ENCODE data around the gene SMIM45.

SMIM45 gene

DNA sequence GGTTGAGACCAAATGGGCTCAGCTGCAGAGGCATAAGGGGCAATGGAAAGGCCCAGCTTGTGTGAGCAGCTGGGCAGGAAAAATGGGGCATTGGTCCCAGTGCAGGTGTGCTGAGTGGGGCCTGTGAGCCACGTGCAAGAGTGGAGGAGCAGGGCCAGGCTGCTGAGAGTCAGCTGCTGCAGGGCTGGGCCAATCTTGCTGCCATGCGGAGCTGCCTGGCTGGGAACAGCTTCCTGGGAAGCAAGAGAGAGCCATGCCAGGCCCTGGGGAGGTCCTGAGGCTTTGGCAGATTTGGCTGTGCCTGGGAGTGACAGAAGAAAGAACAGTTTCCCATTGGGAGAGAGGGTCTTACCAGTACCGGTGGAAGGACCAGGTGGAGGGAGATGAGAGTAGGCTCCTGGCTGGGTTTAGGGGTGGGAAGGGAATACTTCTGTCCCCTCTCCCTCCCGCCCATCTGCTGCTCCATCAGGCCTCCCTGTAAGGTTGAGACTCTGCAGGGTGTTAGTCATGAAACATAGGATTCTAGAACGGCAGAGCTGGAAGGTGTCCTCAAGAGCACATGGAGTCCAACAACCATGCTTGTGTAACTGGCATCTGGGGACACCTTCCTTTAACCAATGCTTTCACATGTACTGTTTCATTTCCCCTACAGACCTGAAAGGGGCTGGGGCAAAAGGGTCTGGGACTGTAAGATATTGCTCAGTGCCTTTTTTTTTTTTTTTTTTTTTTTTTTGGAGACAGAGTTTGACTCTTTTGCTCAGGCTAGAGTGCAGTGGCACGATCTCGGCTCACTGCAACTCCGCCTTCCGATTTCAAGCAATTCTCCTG lies 27.7 kb downstream of the SMIM45 start:
- Histone ChIP-seq H3K27me3 (ENCODE audit: control insufficient read depth, insufficient read depth, low read length) (peaks cover 58% of the 10 kb centered on the region), H3K4ac (ENCODE audit: low read depth, low read length) (no peak overlapping the region), H3K14ac (replicated peaks; ENCODE audit: low read depth, low read length) (no peak overlapping the region), H2AK9ac (replicated peaks; ENCODE audit: low read depth, low read length, poor library complexity) (no peak overlapping the region), H4K5ac (ENCODE audit: low read depth, low read length) (no peak overlapping the region), H3K36me3 (ENCODE audit: control insufficient read depth, insufficient read depth, low read length) (no peaks in the 10 kb centered on the region), H3K9ac (ENCODE audit: low read depth, low read length) (no peak overlapping the region), H3K4me2 (ENCODE audit: low read depth, low read length) (no peak overlapping the region), H2BK5ac (ENCODE audit: low read depth, low read length, poor library complexity, severe bottlenecking) (no peak overlapping the region), H3K4me1 (ENCODE audit: control insufficient read depth, insufficient read depth, low read length) (no peaks in the 10 kb centered on the region; the same call in 1 of the 2 replicates), H3K9me1 (ENCODE audit: insufficient read depth, low read length) (no peaks in the 10 kb centered on the region), H2BK15ac (ENCODE audit: low read depth, low read length) (no peak overlapping the region), H2BK20ac (ENCODE audit: low read depth, low read length) (no peak overlapping the region), H4K8ac (ENCODE audit: low read depth in 2 of 2, low read length in 2 of 2) (no peak overlapping the region), H3K23ac (ENCODE audit: low read depth, low read length) (no peak overlapping the region), H3K27ac (ENCODE audit: insufficient read depth, low read length) (no peak overlapping the region), H4K91ac (ENCODE audit: insufficient read depth, low read depth, low read length) (no peak overlapping the region), H2BK120ac (ENCODE audit: low read depth, low read length) (no peak overlapping the region), H3K18ac (ENCODE audit: low read depth, low read length) (no peak overlapping the region), H3K79me1 (ENCODE audit: low read depth in 1 of 2, low read length in 2 of 2) (no peaks in the 10 kb centered on the region), H3K9me3 (ENCODE audit: control insufficient read depth, insufficient read depth, low read length) (no peaks in the 10 kb centered on the region), H2AK5ac (ENCODE audit: low read depth, low read length) (no peak overlapping the region), H3K4me3 (ENCODE audit: insufficient read depth, low read depth, low read length) (no peak overlapping the region), H4K20me1 (ENCODE audit: insufficient read depth, low read length) (no peaks in the 10 kb centered on the region), H3K56ac (ENCODE audit: extremely low read depth, insufficient read depth, low read length) (no peak overlapping the region), H2AFZ (replicated peaks; ENCODE audit: low read length, poor library complexity) (peak overlapping the region; percentile 11)
- ATAC-seq (ENCODE audit: low read depth) (no peak), DNase-seq (no peak)
- intact Hi-C loops (cut with micrococcal nuclease) (no loop called here), in situ Hi-C loops (cut with MboI; ENCODE audit: low sequenced_read_pairs) (no loop called here), dilution Hi-C loops (cut with HindIII; ENCODE audit: low sequenced_read_pairs, unreplicated experiment) (no loop called here)
- POLR2A ChIA-PET (ENCODE audit: unreplicated experiment): no interaction called here
- CTCF ChIA-PET: no interaction called here
- WGBS, 2 experiments (ENCODE audit: extremely low coverage in 2 of 2, insufficient read length in 1 of 2): 86% methylated on average over 6 of the region's 9 CpGs; no CpG with 5 or more reads in 1 of the 2 experiments
- TF ChIP-seq MXI1 (IDR thresholded peaks at IDR 0.05; ENCODE audit: borderline replicate concordance, low read depth, low read length) (no peak), RAD21 (IDR thresholded peaks at IDR 0.05; ENCODE audit: low read length) (no peak), SMC3 (IDR thresholded peaks at IDR 0.05; ENCODE audit: low read depth, low read length) (no peak), BHLHE40 (IDR thresholded peaks at IDR 0.05; ENCODE audit: low read depth, low read length) (no peak), NFE2L2 (IDR thresholded peaks at IDR 0.05; ENCODE audit: low read depth, low read length) (no peak), CHD1 (IDR thresholded peaks at IDR 0.05; ENCODE audit: low read depth, low read length) (no peak), RCOR1 (IDR thresholded peaks at IDR 0.05; ENCODE audit: insufficient replicate concordance, low read length) (no peak), POLR2A (IDR thresholded peaks at IDR 0.05; ENCODE audit: low read depth, low read length) (no peak), CEBPB (IDR thresholded peaks at IDR 0.05; ENCODE audit: low read depth, low read length) (no peak), RFX5 (IDR thresholded peaks at IDR 0.05; ENCODE audit: low read depth, low read length) (no peak), FOS (IDR thresholded peaks at IDR 0.05; ENCODE audit: low read depth, low read length) (no peak), MAFK (IDR thresholded peaks at IDR 0.05; ENCODE audit: low read depth, low read length) (no peak), MAZ (IDR thresholded peaks at IDR 0.05; ENCODE audit: borderline replicate concordance, low read depth, low read length) (no peak)
- TF ChIP-seq, protein P1, sequence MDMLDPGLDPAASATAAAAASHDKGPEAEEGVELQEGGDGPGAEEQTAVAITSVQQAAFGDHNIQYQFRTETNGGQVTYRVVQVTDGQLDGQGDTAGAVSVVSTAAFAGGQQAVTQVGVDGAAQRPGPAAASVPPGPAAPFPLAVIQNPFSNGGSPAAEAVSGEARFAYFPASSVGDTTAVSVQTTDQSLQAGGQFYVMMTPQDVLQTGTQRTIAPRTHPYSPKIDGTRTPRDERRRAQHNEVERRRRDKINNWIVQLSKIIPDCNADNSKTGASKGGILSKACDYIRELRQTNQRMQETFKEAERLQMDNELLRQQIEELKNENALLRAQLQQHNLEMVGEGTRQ (IDR thresholded peaks at IDR 0.05; ENCODE audit: low read depth, low read length): no peak
- TF ChIP-seq, protein P2, sequence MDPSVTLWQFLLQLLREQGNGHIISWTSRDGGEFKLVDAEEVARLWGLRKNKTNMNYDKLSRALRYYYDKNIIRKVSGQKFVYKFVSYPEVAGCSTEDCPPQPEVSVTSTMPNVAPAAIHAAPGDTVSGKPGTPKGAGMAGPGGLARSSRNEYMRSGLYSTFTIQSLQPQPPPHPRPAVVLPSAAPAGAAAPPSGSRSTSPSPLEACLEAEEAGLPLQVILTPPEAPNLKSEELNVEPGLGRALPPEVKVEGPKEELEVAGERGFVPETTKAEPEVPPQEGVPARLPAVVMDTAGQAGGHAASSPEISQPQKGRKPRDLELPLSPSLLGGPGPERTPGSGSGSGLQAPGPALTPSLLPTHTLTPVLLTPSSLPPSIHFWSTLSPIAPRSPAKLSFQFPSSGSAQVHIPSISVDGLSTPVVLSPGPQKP (IDR thresholded peaks at IDR 0.05; ENCODE audit: borderline replicate concordance, low read depth, low read length): no peak
- TF ChIP-seq, protein P3, sequence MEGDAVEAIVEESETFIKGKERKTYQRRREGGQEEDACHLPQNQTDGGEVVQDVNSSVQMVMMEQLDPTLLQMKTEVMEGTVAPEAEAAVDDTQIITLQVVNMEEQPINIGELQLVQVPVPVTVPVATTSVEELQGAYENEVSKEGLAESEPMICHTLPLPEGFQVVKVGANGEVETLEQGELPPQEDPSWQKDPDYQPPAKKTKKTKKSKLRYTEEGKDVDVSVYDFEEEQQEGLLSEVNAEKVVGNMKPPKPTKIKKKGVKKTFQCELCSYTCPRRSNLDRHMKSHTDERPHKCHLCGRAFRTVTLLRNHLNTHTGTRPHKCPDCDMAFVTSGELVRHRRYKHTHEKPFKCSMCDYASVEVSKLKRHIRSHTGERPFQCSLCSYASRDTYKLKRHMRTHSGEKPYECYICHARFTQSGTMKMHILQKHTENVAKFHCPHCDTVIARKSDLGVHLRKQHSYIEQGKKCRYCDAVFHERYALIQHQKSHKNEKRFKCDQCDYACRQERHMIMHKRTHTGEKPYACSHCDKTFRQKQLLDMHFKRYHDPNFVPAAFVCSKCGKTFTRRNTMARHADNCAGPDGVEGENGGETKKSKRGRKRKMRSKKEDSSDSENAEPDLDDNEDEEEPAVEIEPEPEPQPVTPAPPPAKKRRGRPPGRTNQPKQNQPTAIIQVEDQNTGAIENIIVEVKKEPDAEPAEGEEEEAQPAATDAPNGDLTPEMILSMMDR (conservative IDR thresholded peaks at IDR 0.05; ENCODE audit: low read depth, low read length): no peak
- no TSS peak for BruUV-seq (replicated peaks)

Data from IMR-90 (cell line).